ENCODE results near the gene DPEP1.
A peak's percentile ranks its signal among the peaks of the same experiment; 100 is the strongest.
"Not testable (repeated sequence)": the region's sequence is repeated elsewhere in the genome, so short reads cannot be mapped to it uniquely, and the experiment has no call there.

DPEP1 gene

DNA sequence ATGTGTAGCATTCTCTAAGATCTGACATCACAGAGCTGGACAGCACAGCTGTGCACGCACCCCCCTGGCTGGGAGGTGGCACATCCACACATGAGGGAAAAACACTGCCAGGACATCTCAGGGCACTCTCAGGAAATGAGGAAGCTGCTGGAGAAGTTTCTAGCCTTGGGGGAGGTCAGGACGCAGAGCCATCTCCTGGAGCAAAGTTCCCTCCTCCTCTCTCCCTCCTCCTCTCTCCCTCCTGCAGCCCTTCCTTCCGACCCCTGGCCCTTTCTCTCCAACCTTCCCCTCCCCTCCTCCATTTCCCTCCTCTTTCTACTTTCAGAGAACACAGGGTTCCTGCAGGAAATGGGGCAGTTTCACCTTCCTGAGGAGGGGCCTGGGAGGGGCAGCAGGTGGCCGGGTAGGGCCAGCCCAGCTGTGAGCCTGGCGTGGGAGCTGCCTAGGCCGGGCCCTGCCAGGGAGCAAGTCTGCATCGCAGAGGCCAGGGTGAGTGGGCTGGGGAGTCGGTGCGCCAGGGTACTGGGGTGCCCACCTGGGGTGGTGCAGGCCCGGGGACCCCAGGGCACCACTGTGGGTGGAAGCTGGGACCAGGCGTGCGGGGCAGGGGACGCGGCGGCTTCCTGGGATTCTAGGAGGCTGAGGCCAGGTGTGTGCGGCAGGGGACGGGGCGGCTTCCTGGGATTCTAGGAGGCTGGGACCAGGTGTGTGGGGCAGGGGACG is at the start of gene DPEP1:
Gene DPEP1 (plus strand): TSS at position 412 of the 723 bp plus-strand sequence. CDS start 16,769 bp downstream, outside the sequence.
- Histone ChIP-seq H3K9me3 (ENCODE audit: control insufficient read depth, insufficient read depth, low read length) (no peaks in the 10 kb centered on the region), H3K27ac (ENCODE audit: low read depth, low read length) (no peak within 1 kb of the TSS), H3K27me3 (ENCODE audit: control insufficient read depth, insufficient read depth, low read length) (no peaks in the 10 kb centered on the region), H3K9ac (ENCODE audit: low read depth, low read length) (no peak within 1 kb of the TSS), H3K4me3 (ENCODE audit: low read depth, low read length) (no peak within 1 kb of the TSS), H3K4me1 (ENCODE audit: control insufficient read depth, insufficient read depth, low read length) (peaks cover 5% of the 10 kb centered on the region; the same call in 1 of the 2 replicates), H3K36me3 (ENCODE audit: control insufficient read depth, insufficient read depth, low read length) (no peaks in the 10 kb centered on the region)

DNA sequence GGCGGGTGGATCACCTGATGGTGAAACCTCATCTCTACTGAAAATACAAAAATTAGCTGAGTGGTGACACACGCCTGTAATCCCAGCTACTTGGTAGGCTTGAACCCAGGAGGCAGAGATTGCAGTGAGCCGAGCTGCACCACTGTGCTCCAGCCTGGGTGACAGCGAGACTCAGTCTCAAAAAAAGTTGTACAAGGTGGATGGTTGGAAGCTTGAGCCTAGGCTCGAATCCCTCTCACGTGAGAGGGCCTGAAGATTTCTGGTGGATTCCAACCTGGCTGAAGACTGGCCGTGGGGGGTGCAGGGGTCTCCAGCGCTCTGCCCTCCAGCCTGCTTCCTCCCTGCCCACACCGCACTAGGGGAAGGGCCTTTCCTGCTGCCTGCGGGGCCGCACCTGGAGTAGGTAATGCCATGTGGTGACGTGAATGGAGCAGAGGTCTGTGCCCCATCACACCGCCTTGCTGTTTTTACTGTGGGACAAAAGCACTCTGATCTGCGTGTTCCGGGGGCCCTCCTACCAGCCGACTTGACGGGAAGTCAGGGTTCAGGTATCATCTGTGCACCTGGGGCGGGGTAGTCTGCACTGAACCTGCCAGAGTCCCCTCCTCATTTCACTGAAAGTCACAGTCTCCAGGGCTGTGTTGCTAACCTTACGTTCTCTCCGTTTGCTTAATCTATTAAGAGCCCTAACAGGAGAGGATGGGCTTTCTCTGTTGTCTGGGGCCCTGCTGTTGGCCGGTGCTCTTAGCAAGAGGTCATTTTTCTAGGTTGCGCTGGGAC is 48.8 kb upstream of the DPEP1 start:
- Histone ChIP-seq H3K9me3 (ENCODE audit: control insufficient read depth, insufficient read depth, low read length) (no peaks in the 10 kb centered on the region), H3K4me1 (ENCODE audit: control insufficient read depth, insufficient read depth, low read length) (peaks cover 38% of the 10 kb centered on the region), H3K27me3 (ENCODE audit: control insufficient read depth, insufficient read depth, low read length) (no peaks in the 10 kb centered on the region), H3K27ac (ENCODE audit: low read depth, low read length) (peak overlapping the region; percentile 81), H3K9ac (ENCODE audit: low read depth, low read length) (peak overlapping the region; percentile 45), H3K4me3 (ENCODE audit: low read depth, low read length) (peak overlapping the region; percentile 25; the same call in 1 of the 2 replicates), H3K36me3 (ENCODE audit: control insufficient read depth, insufficient read depth, low read length) (peaks cover 38% of the 10 kb centered on the region)

DNA sequence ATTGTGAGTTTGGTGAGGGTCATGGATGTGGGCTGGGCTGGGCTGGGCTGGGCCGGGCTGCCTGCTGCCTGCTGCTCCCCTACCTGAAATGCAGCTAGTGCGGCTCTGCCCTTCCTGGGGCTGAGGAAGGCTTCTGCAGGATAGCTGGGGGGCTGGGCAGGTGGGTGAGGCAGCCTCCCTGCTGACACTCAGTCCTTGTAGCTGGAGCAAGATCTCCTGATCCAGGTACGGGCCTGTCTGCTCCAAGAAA is 48.3 kb upstream of the DPEP1 start:
- peaks cover 38% of the 10 kb centered on the region for H3K4me1 ChIP-seq (ENCODE audit: control insufficient read depth, insufficient read depth, low read length)

DNA sequence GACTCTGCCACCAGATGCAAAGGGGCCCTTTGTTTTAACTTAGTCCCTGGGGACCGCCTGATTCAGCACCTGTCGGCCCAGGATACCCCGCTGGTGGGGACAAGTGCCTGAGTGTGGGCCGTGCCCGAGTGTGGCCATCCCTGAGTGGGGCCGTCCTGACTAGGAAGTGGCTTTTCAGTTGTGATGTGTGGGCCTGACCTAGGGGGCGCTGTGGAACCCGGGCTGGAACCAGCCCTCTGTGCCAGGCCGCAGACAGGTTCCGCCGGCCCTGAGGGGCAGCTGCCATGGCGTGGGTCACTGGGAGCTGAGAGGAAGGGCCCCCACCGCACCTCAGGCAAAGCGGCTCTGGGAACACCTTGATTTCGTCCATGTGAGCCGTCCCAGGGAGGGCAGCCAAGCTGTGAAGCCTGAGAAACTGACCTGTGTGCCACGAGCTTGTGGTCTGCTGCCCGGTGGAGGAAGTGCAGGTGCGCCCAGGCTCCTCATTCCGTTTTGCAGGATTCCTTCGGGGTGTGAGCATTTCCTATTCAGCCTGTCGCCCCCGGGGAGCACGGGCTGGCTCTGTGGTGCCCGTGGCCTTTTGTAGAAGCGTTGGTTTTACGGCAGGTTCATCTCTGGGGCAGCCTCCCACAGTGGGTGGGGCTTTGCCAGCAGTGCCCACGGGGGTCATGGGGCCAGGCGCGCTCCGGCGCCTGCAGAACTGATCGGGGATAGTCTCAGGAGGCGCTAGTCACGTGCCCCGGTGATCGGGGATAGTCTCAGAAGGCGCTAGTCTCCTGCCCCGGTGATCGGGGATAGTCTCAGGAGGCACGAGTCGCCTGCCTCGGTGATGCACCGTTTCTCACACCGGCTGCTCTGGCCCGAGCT is 47.7 kb upstream of the DPEP1 start:
- peak overlapping the region; percentile 41; the same call in 1 of the 2 replicates for H3K9ac ChIP-seq (ENCODE audit: low read depth, low read length)
- H3K4me3 ChIP-seq (ENCODE audit: low read depth, low read length), result peak overlapping the region; percentile 55
- H3K27me3 ChIP-seq (ENCODE audit: control insufficient read depth, insufficient read depth, low read length), result no peaks in the 10 kb centered on the region
- H3K36me3 ChIP-seq (ENCODE audit: control insufficient read depth, insufficient read depth, low read length), result peaks cover 38% of the 10 kb centered on the region
- peaks cover 38% of the 10 kb centered on the region for H3K4me1 ChIP-seq (ENCODE audit: control insufficient read depth, insufficient read depth, low read length)
- no peaks in the 10 kb centered on the region for H3K9me3 ChIP-seq (ENCODE audit: control insufficient read depth, insufficient read depth, low read length)
- H3K27ac ChIP-seq (ENCODE audit: low read depth, low read length), result peak overlapping the region; percentile 81

More for the DNA sequence above, 48.3 kb upstream of the DPEP1 start:
- Histone ChIP-seq H3K27ac (ENCODE audit: low read depth, low read length) (peak overlapping the region; percentile 81), H3K9me3 (ENCODE audit: control insufficient read depth, insufficient read depth, low read length) (no peaks in the 10 kb centered on the region), H3K36me3 (ENCODE audit: control insufficient read depth, insufficient read depth, low read length) (peaks cover 38% of the 10 kb centered on the region), H3K9ac (ENCODE audit: low read depth, low read length) (no peak overlapping the region), H3K27me3 (ENCODE audit: control insufficient read depth, insufficient read depth, low read length) (no peaks in the 10 kb centered on the region), H3K4me3 (ENCODE audit: low read depth, low read length) (peak overlapping the region; percentile 55; the same call in 1 of the 2 replicates)

GRCh38 chr16:89567656-89568594 is 45.5 kb upstream of the DPEP1 start:
- no peaks in the 10 kb centered on the region for H3K9me3 ChIP-seq (ENCODE audit: control insufficient read depth, insufficient read depth, low read length)
- H3K27me3 ChIP-seq (ENCODE audit: control insufficient read depth, insufficient read depth, low read length), result no peaks in the 10 kb centered on the region
- H3K27ac ChIP-seq (ENCODE audit: low read depth, low read length), result no peak overlapping the region
- H3K36me3 ChIP-seq (ENCODE audit: control insufficient read depth, insufficient read depth, low read length), result peaks cover 17% of the 10 kb centered on the region
- H3K4me3 ChIP-seq (ENCODE audit: low read depth, low read length), result no peak overlapping the region
- H3K4me1 ChIP-seq (ENCODE audit: control insufficient read depth, insufficient read depth, low read length), result peaks cover 27% of the 10 kb centered on the region
- H3K9ac ChIP-seq (ENCODE audit: low read depth, low read length), result no peak overlapping the region

GRCh38 chr16:89569506-89570341 is 43.7 kb upstream of the DPEP1 start:
- H3K4me3 ChIP-seq (ENCODE audit: low read depth, low read length), result no peak overlapping the region
- no peak overlapping the region for H3K27ac ChIP-seq (ENCODE audit: low read depth, low read length)
- no peaks in the 10 kb centered on the region; the same call in 1 of the 2 replicates for H3K36me3 ChIP-seq (ENCODE audit: control insufficient read depth, insufficient read depth, low read length)
- no peak overlapping the region for H3K9ac ChIP-seq (ENCODE audit: low read depth, low read length)
- H3K27me3 ChIP-seq (ENCODE audit: control insufficient read depth, insufficient read depth, low read length), result peaks cover under 1% of the 10 kb centered on the region; the same call in 1 of the 2 replicates
- no peaks in the 10 kb centered on the region for H3K9me3 ChIP-seq (ENCODE audit: control insufficient read depth, insufficient read depth, low read length)
- peaks cover 12% of the 10 kb centered on the region for H3K4me1 ChIP-seq (ENCODE audit: control insufficient read depth, insufficient read depth, low read length)

- no peak overlapping the region for H3K4me3 ChIP-seq (ENCODE audit: low read depth, low read length)
- H3K36me3 ChIP-seq (ENCODE audit: control insufficient read depth, insufficient read depth, low read length), result no peaks in the 10 kb centered on the region
- peaks cover 7% of the 10 kb centered on the region; the same call in 1 of the 2 replicates for H3K27me3 ChIP-seq (ENCODE audit: control insufficient read depth, insufficient read depth, low read length)
- H3K27ac ChIP-seq (ENCODE audit: low read depth, low read length), result no peak overlapping the region
- no peaks in the 10 kb centered on the region for H3K9me3 ChIP-seq (ENCODE audit: control insufficient read depth, insufficient read depth, low read length)
- H3K4me1 ChIP-seq (ENCODE audit: control insufficient read depth, insufficient read depth, low read length), result peaks cover 7% of the 10 kb centered on the region; the same call in 1 of the 2 replicates
- no peak overlapping the region for H3K9ac ChIP-seq (ENCODE audit: low read depth, low read length)
These were observed 43.0 kb upstream of the DPEP1 start for GRCh38 chr16:89570342-89570923.

- H3K27ac ChIP-seq (ENCODE audit: low read depth, low read length); H3K4me3 ChIP-seq (ENCODE audit: low read depth, low read length); H3K36me3 ChIP-seq (ENCODE audit: control insufficient read depth, insufficient read depth, low read length); H3K9me3 ChIP-seq (ENCODE audit: control insufficient read depth, insufficient read depth, low read length); H3K4me1 ChIP-seq (ENCODE audit: control insufficient read depth, insufficient read depth, low read length); H3K9ac ChIP-seq (ENCODE audit: low read depth, low read length): not testable (repeated sequence)
- H3K27me3 ChIP-seq (ENCODE audit: control insufficient read depth, insufficient read depth, low read length), result peaks cover 12% of the 10 kb centered on the region; the same call in 1 of the 2 replicates
These were observed 42.4 kb upstream of the DPEP1 start for GRCh38 chr16:89570983-89571598.

- Histone ChIP-seq H3K27ac (ENCODE audit: low read depth, low read length) (no peak overlapping the region), H3K9me3 (ENCODE audit: control insufficient read depth, insufficient read depth, low read length) (no peaks in the 10 kb centered on the region), H3K9ac (ENCODE audit: low read depth, low read length) (no peak overlapping the region), H3K36me3 (ENCODE audit: control insufficient read depth, insufficient read depth, low read length) (no peaks in the 10 kb centered on the region), H3K27me3 (ENCODE audit: control insufficient read depth, insufficient read depth, low read length) (peaks cover 17% of the 10 kb centered on the region; the same call in 1 of the 2 replicates), H3K4me3 (ENCODE audit: low read depth, low read length) (no peak overlapping the region), H3K4me1 (ENCODE audit: control insufficient read depth, insufficient read depth, low read length) (no peaks in the 10 kb centered on the region; the same call in 1 of the 2 replicates)
These were observed 41.8 kb upstream of the DPEP1 start for GRCh38 chr16:89571636-89572035.

Measured in HUES48 (cell line).